HEK293T (cell line): ENCODE measurements around the gene ZC3H13.

Experiments used
- CTCF ChIA-PET: fragments of 350-600 bp; formaldehyde crosslinking; extraction: SDS; loops from one replicate; lab custom pipeline; 2021; ENCODE audit warnings: antibody characterized with exemption, inconsistent platforms; lab: Yijun Ruan, JAX
- POLR2A ChIA-PET: fragments of 350-600 bp; formaldehyde crosslinking; extraction: SDS; loops from one replicate; lab custom pipeline; 2020; ENCODE audit warnings: antibody characterized with exemption, inconsistent platforms; lab: Yijun Ruan, JAX
- DNase-seq: peaks from one replicate; pipeline ENCODE4 v3.0.0; 2012; ENCODE audit warnings: mixed read lengths; ENCODE audit errors: extremely low spot score
- ARNT ChIP-seq: fragments of 450-650 bp; IDR thresholded peaks from 2 replicates; pipeline ENCODE4 v1.6.1; 2017; ENCODE audit warnings: mild to moderate bottlenecking
- BHLHE40 ChIP-seq: fragments of 450-650 bp; IDR thresholded peaks from 2 replicates; pipeline ENCODE4 v1.6.1; 2016; ENCODE audit warnings: mild to moderate bottlenecking, moderate library complexity, borderline replicate concordance
- CTBP1 ChIP-seq: fragments of 450-650 bp; IDR thresholded peaks from 2 replicates; pipeline ENCODE4 v1.6.1; 2016; ENCODE audit warnings: borderline replicate concordance
- ELF4 ChIP-seq: fragments of 450-650 bp; IDR thresholded peaks from 2 replicates; pipeline ENCODE4 v1.6.1; 2017; ENCODE audit warnings: antibody characterized with exemption
- FOXA1 ChIP-seq: fragments of 450-650 bp; IDR thresholded peaks from 2 replicates; pipeline ENCODE4 v1.6.1; 2016; ENCODE audit warnings: mild to moderate bottlenecking
- FOXK2 ChIP-seq: fragments of 450-650 bp; IDR thresholded peaks from 2 replicates; pipeline ENCODE4 v1.6.1; 2016; ENCODE audit warnings: mild to moderate bottlenecking
- FOXM1 ChIP-seq: fragments of 450-650 bp; IDR thresholded peaks from 2 replicates; pipeline ENCODE4 v1.6.1; 2017; ENCODE audit warnings: mild to moderate bottlenecking, borderline replicate concordance
- HDGF ChIP-seq: fragments of 450-650 bp; IDR thresholded peaks from 2 replicates; pipeline ENCODE4 v1.6.1; 2017; ENCODE audit warnings: antibody characterized with exemption, borderline replicate concordance
- L3MBTL2 ChIP-seq: fragments of 450-650 bp; conservative IDR thresholded peaks from 2 replicates; pipeline ENCODE4 v1.6.1; 2016; ENCODE audit warnings: mild to moderate bottlenecking
- LEF1 ChIP-seq: fragments of 450-650 bp; IDR thresholded peaks from 2 replicates; pipeline ENCODE4 v1.6.1; 2017; ENCODE audit warnings: mild to moderate bottlenecking, borderline replicate concordance
- NFRKB ChIP-seq: fragments of 450-650 bp; IDR thresholded peaks from 2 replicates; pipeline ENCODE4 v1.6.1; 2016; ENCODE audit warnings: mild to moderate bottlenecking, moderate library complexity
- SP1 ChIP-seq: fragments of 450-650 bp; IDR thresholded peaks from 2 replicates; pipeline ENCODE4 v1.6.1; 2017
- SUZ12 ChIP-seq: fragments of 450-650 bp; IDR thresholded peaks from 2 replicates; pipeline ENCODE4 v1.6.1; 2016; ENCODE audit warnings: mild to moderate bottlenecking
- TARDBP ChIP-seq: fragments of 450-650 bp; IDR thresholded peaks from 2 replicates; pipeline ENCODE4 v1.6.1; 2016
- ZNF384 ChIP-seq: fragments of 450-650 bp; IDR thresholded peaks from 2 replicates; pipeline ENCODE4 v1.6.1; 2016
- TF ChIP-seq, protein P1 (sequence below): fragments of 450-650 bp; IDR thresholded peaks from 2 replicates; pipeline ENCODE4 v1.6.1; 2016

ZC3H13 gene

DNA sequence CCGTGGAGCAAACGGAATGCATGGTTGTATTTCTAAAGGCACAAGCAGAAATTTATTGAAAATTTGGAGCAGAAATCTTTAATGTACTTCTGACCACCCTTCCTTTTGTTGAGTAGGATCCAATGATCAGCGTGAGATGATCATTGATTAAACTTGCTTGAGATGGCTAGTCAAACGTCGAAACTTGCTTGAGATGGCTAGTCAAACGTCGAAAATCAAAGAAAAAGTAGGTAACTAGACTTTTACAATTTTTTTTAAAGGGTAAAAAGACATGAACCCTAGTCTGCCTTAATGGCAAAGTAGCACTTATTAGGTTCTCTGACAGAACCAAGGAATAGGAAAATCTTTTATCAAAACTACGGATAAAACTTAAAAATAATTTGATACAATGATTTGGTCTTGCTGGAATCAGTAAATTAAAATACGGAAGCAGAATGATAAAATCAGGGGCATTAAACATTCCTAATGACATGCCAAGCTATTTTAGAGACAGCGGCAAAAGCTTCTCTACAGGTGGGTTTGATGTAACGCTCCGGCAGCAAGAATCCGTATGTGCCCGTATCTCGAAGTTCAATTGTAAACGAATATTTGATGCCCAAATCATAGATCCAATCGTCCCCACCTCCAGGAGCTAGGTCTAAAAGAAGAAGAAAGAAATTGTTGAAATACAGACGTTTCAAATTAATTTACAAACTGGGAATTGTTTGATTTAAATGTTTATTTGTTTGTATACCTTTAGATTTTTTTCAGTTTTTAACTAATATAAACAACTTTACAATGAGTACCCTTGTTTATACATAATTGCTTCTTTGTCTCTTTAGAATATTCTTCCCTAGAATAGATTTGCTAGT, 841 bp upstream of the ZC3H13 start:
- ChIA-PET POLR2A (interaction anchor here (1.0 to 1.3 kb wide), 3 partner anchors 9 to 44 kb away, joined by 3 read pairs; no protein-coding TSS in a partner anchor), CTCF (no interaction called here)
- DNase-seq: no peak
- TF ChIP-seq LEF1: no peak
- no peak for TF ChIP-seq L3MBTL2
- TF ChIP-seq, protein P1, sequence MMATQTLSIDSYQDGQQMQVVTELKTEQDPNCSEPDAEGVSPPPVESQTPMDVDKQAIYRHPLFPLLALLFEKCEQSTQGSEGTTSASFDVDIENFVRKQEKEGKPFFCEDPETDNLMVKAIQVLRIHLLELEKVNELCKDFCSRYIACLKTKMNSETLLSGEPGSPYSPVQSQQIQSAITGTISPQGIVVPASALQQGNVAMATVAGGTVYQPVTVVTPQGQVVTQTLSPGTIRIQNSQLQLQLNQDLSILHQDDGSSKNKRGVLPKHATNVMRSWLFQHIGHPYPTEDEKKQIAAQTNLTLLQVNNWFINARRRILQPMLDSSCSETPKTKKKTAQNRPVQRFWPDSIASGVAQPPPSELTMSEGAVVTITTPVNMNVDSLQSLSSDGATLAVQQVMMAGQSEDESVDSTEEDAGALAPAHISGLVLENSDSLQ: no peak
- no peak for TF ChIP-seq SP1
- no peak for TF ChIP-seq FOXA1
- no peak for TF ChIP-seq BHLHE40
- TF ChIP-seq SUZ12: no peak
- TF ChIP-seq ZNF384: no peak
- no peak for TF ChIP-seq FOXK2
- no peak for TF ChIP-seq ELF4
- no peak for TF ChIP-seq ARNT
- TF ChIP-seq CTBP1: no peak
- TF ChIP-seq TARDBP: no peak
- no peak for TF ChIP-seq FOXM1
- no peak for TF ChIP-seq NFRKB
- TF ChIP-seq HDGF: no peak

GRCh38 chr13:46051968-46052318, 603 bp downstream of the ZC3H13 start:
- POLR2A ChIA-PET: interaction anchor here (0.8 to 1.3 kb wide), 4 partner anchors 10 to 74 kb away, joined by 3 read pairs; no protein-coding TSS in a partner anchor
- DNase-seq: no peak

GRCh38 chr13:46050771-46051170, 1.8 kb downstream of the ZC3H13 start:
- TF ChIP-seq ARNT: no peak
- no peak for TF ChIP-seq HDGF
- TF ChIP-seq FOXM1: no peak
- TF ChIP-seq, protein P1: no peak
- no peak for TF ChIP-seq L3MBTL2
- TF ChIP-seq TARDBP: no peak
- no peak for TF ChIP-seq SUZ12
- TF ChIP-seq NFRKB: no peak
- ChIA-PET POLR2A (no interaction called here), CTCF (no interaction called here)
- DNase-seq: no peak

More at GRCh38 chr13:46051968-46052318, 603 bp downstream of the ZC3H13 start:
- TF ChIP-seq, protein P1: no peak
- TF ChIP-seq NFRKB: no peak
- TF ChIP-seq BHLHE40: no peak
- TF ChIP-seq LEF1: no peak
- no peak for TF ChIP-seq ARNT
- no peak for TF ChIP-seq SUZ12
- no peak for TF ChIP-seq L3MBTL2
- TF ChIP-seq ELF4: no peak
- TF ChIP-seq CTBP1: no peak
- TF ChIP-seq TARDBP: no peak
- no peak for TF ChIP-seq FOXK2
- CTCF ChIA-PET: no interaction called here

DNA sequence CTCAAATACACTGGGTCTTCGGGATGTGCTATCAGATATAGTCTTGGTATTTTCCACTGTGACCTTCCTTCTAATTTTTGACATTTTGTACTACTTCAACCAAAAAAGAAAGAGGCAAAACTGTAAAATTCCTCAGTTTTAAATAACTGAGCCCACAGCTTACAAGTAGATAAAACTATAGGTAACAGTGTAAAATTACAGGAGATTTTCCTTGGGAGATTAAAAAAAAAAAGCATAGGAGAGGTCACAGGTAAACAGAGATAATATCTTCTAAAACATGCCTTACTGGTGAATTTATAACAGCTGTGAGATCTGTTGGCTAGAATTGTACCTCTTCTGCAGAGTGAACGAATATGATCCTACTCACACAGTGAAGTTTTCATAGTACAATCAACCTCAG, 7.1 kb downstream of the ZC3H13 start:
- no peak for DNase-seq
- CTCF ChIA-PET: no interaction called here
- POLR2A ChIA-PET: no interaction called here
- TF ChIP-seq, protein P1: no peak
- no peak for TF ChIP-seq CTBP1
- TF ChIP-seq SP1: no peak
- no peak for TF ChIP-seq ARNT
- no peak for TF ChIP-seq LEF1
- no peak for TF ChIP-seq FOXK2

DNA sequence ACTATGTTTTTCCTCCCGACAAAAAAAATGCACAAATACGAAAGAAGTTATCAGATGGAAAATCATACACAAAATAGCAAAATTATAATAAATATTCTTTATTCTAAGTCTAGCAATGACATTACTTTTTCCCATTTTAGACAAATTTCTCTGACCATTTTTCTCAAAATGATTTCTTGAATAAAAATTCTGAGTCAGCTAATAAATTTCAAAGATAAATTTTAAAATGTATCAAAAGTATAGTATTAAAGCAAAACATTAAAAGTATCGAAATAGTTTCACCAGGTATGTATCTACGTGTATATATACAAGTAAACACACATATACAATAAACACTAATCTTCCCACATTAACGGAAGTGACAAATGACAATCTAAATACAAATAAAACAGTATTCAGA, 8.9 kb downstream of the ZC3H13 start:
- CTCF ChIA-PET: no interaction called here
- DNase-seq: no peak
- POLR2A ChIA-PET: no interaction called here
- no peak for TF ChIP-seq SP1

GRCh38 chr13:46041419-46041839, 11.1 kb downstream of the ZC3H13 start:
- ChIA-PET POLR2A (no interaction called here), CTCF (no interaction called here)
- no peak for DNase-seq
- TF ChIP-seq NFRKB (no peak), HDGF (no peak), ELF4 (no peak), SP1 (no peak), ARNT (no peak), FOXK2 (no peak), SUZ12 (no peak), L3MBTL2 (no peak), FOXA1 (no peak), ZNF384 (no peak), LEF1 (no peak), BHLHE40 (no peak), CTBP1 (no peak), FOXM1 (no peak), TARDBP (no peak)
- TF ChIP-seq, protein P1: no peak
